Measurements from ENCODE around the gene JTB.

JTB gene

GRCh38 chr1:153929981-153930948 lies 47.2 kb downstream of the JTB start:
- no peak for DNase-seq

- no peak for DNase-seq
Measured at GRCh38 chr1:153929426-153929825, 48.0 kb downstream of the JTB start.

GRCh38 chr1:153928791-153929341 lies 48.6 kb downstream of the JTB start:
- DNase-seq: no peak

GRCh38 chr1:153928245-153928644 lies 49.2 kb downstream of the JTB start:
- DNase-seq: no peak

GRCh38 chr1:153926405-153926804 lies 51.1 kb downstream of the JTB start:
- no peak for DNase-seq
